Astrocyte (in vitro differentiated cells and primary cell): ENCODE data around the gene TNFRSF8. TPM values are rescaled to one million over a fixed set of nuclear protein-coding genes. Genes with fewer than 3 reads are reported as not detected.

Experiments used
- DNase-seq: peaks from one replicate; pipeline ENCODE4 v3.0.0-alpha.2; 2010; ENCODE audit warnings: low read depth
- FAIRE-seq: peaks from 2 replicates; lab custom pipeline; 2011; peaks lifted over from hg19 to GRCh38; lab: Jason Lieb, UNC
- H2AFZ ChIP-seq: 2 replicates; pipeline ENCODE4 v1.6.0; 2012; ENCODE audit warnings: low read depth, low read length, inconsistent platforms
- H3K27ac ChIP-seq: 2 replicates; pipeline ENCODE4 v1.5.1; 2011; ENCODE audit warnings: low read depth, low read length, inconsistent platforms
- H3K27me3 ChIP-seq: 2 replicates; pipeline ENCODE4 v1.6.0; 2011; ENCODE audit warnings: low read length, inconsistent platforms; ENCODE audit not compliant: insufficient read depth
- H3K36me3 ChIP-seq: 2 replicates; pipeline ENCODE4 v1.5.1; 2011; ENCODE audit warnings: low read length, inconsistent platforms; ENCODE audit not compliant: insufficient read depth
- H3K4me1 ChIP-seq: 2 replicates; pipeline ENCODE4 v1.5.1; 2011; ENCODE audit warnings: low read length, inconsistent platforms; ENCODE audit not compliant: insufficient read depth
- H3K4me2 ChIP-seq: 2 replicates; pipeline ENCODE4 v1.6.0; 2012; ENCODE audit warnings: low read length, inconsistent platforms
- H3K4me3 ChIP-seq: 2 replicates; pipeline ENCODE4 v1.5.1; 2011; ENCODE audit warnings: low read depth, mild to moderate bottlenecking, low read length, inconsistent platforms; ENCODE audit not compliant: insufficient read depth
- H3K79me2 ChIP-seq: 2 replicates; pipeline ENCODE4 v1.6.0; 2012; ENCODE audit warnings: mild to moderate bottlenecking, low read length, inconsistent platforms; ENCODE audit not compliant: insufficient read depth
- H3K9ac ChIP-seq: 2 replicates; pipeline ENCODE4 v1.6.0; 2012; ENCODE audit warnings: mild to moderate bottlenecking, low read length, inconsistent platforms
- H3K9me3 ChIP-seq: 2 replicates; pipeline ENCODE4 v1.5.1; 2012; ENCODE audit warnings: low read depth, mild to moderate bottlenecking, low read length, inconsistent platforms; ENCODE audit not compliant: insufficient read depth
- H4K20me1 ChIP-seq: 2 replicates; pipeline ENCODE4 v1.6.0; 2012; ENCODE audit warnings: low read length, inconsistent platforms; ENCODE audit not compliant: insufficient read depth
- H3K27ac Mint-ChIP-seq: one replicate; pipeline ENCODE4 v1.8.0; 2021; ENCODE audit warnings: mild to moderate bottlenecking, mixed read lengths; ENCODE audit not compliant: unreplicated experiment
- H3K27me3 Mint-ChIP-seq: one replicate; pipeline ENCODE4 v1.8.0; 2021; ENCODE audit warnings: low read depth, mixed read lengths; ENCODE audit not compliant: unreplicated experiment
- H3K36me3 Mint-ChIP-seq: one replicate; pipeline ENCODE4 v1.8.0; 2021; ENCODE audit warnings: low read depth, mixed read lengths; ENCODE audit not compliant: unreplicated experiment
- H3K4me1 Mint-ChIP-seq: one replicate; pipeline ENCODE4 v1.8.0; 2021; ENCODE audit warnings: low read depth, mixed read lengths; ENCODE audit not compliant: unreplicated experiment
- H3K4me3 Mint-ChIP-seq: one replicate; pipeline ENCODE4 v1.8.0; 2021; ENCODE audit warnings: mild to moderate bottlenecking, moderate library complexity, mixed read lengths; ENCODE audit not compliant: unreplicated experiment
- H3K9me3 Mint-ChIP-seq: one replicate; pipeline ENCODE4 v1.8.0; 2021; ENCODE audit warnings: mild to moderate bottlenecking, mixed read lengths; ENCODE audit not compliant: unreplicated experiment
- EZH2 ChIP-seq: IDR thresholded peaks from 2 replicates; pipeline ENCODE4 v1.6.1; 2012; ENCODE audit warnings: mild to moderate bottlenecking, low read length, inconsistent platforms; ENCODE audit not compliant: insufficient read depth
- total RNA-seq: library from RNA; stranded (reverse); gene quantifications from 2 replicates; pipeline ENCODE4 v1.2.1, GENCODE V29; 2021
- TF ChIP-seq, protein P1 (sequence below): IDR thresholded peaks from 2 replicates; pipeline ENCODE4 v1.5.1; 2011; ENCODE audit warnings: low read depth, mild to moderate bottlenecking, inconsistent platforms, low read length, moderate library complexity; ENCODE audit not compliant: insufficient read depth

TNFRSF8 gene
- total RNA-seq, 1 donor from 2014 or later, result 0.16 TPM

GRCh38 chr1:12155328-12155727, 92.2 kb downstream of the TNFRSF8 start:
- TF ChIP-seq, protein P1, sequence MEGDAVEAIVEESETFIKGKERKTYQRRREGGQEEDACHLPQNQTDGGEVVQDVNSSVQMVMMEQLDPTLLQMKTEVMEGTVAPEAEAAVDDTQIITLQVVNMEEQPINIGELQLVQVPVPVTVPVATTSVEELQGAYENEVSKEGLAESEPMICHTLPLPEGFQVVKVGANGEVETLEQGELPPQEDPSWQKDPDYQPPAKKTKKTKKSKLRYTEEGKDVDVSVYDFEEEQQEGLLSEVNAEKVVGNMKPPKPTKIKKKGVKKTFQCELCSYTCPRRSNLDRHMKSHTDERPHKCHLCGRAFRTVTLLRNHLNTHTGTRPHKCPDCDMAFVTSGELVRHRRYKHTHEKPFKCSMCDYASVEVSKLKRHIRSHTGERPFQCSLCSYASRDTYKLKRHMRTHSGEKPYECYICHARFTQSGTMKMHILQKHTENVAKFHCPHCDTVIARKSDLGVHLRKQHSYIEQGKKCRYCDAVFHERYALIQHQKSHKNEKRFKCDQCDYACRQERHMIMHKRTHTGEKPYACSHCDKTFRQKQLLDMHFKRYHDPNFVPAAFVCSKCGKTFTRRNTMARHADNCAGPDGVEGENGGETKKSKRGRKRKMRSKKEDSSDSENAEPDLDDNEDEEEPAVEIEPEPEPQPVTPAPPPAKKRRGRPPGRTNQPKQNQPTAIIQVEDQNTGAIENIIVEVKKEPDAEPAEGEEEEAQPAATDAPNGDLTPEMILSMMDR, result no peak
- no peak for TF ChIP-seq EZH2
- Histone ChIP-seq H4K20me1 (no peaks in the 10 kb centered on the region), H3K79me2 (no peaks in the 10 kb centered on the region), H3K36me3 (no peaks in the 10 kb centered on the region), H3K9ac (no peak overlapping the region), H3K4me1 (peaks cover 13% of the 10 kb centered on the region), H3K4me3 (no peak overlapping the region), H3K4me2 (no peak overlapping the region), H2AFZ (no peak overlapping the region), H3K27ac (no peak overlapping the region), H3K27me3 (peaks cover 3% of the 10 kb centered on the region), H3K9me3 (no peaks in the 10 kb centered on the region)
- Mint-ChIP-seq H3K9me3 (peaks cover 5% of the 10 kb centered on the region), H3K36me3 (peaks cover 4% of the 10 kb centered on the region), H3K27me3 (peaks cover 35% of the 10 kb centered on the region), H3K4me3 (no peak overlapping the region), H3K4me1 (peaks cover 14% of the 10 kb centered on the region), H3K27ac (no peak overlapping the region)
- no peak for FAIRE-seq
- no peak for DNase-seq

DNA sequence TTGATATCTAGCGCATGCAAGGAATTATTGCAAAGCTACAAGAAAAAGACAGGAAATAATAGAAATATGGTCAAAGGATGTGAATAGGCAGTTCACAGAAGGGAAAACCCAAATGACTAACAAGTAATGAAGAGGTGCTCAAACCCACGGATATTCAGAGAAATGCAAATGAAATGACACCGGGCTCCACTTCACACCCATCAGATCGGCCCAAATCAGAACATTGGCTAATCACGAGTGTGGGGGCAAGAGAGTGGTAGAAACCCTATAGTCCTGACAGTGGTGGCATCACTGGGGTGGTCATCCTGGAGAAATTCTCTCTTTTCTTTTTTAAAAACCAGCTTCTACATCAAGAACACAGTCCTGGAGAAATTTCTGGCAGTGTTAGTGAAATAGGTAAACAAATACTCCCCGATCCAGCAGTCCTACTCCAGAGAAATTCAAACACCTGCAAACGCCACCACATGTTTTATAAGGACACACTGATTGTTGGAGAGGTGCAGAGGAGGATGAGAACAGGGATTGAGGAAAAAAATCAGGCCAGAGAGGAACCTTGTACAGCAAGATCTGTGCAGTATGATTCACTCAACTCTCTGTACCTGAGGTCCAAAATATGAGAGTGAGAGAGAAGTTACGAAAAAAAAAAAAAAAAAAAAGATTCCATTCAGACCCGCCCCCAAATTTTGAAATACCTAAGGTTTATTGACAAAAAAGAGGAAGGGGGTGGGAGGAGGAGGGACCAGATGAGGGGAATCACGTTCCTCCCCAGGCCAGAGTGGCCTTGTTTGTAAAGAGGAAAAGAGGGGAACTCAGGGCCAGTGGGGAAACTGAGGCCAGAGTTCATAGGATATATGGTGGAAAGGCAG, 94.5 kb downstream of the TNFRSF8 start:
- DNase-seq (no peak), FAIRE-seq (no peak)
- H3K4me2 ChIP-seq, result no peak overlapping the region
- no peak for TF ChIP-seq EZH2
- TF ChIP-seq, protein P1, result no peak
- no peak overlapping the region for H3K27ac ChIP-seq
- peaks cover 25% of the 10 kb centered on the region for H3K4me1 ChIP-seq
- no peak overlapping the region for H3K9ac ChIP-seq
- H3K36me3 Mint-ChIP-seq, result no peaks in the 10 kb centered on the region
- peaks cover 19% of the 10 kb centered on the region for H3K4me1 Mint-ChIP-seq
- H3K27me3 ChIP-seq, result peaks cover 3% of the 10 kb centered on the region
- peaks cover 23% of the 10 kb centered on the region for H3K27me3 Mint-ChIP-seq
- H3K4me3 Mint-ChIP-seq, result no peak overlapping the region
- no peaks in the 10 kb centered on the region for H3K36me3 ChIP-seq
- peaks cover 2% of the 10 kb centered on the region for H3K9me3 Mint-ChIP-seq
- no peak overlapping the region for H2AFZ ChIP-seq
- H3K4me3 ChIP-seq, result no peak overlapping the region
- no peak overlapping the region for H3K27ac Mint-ChIP-seq
- H3K9me3 ChIP-seq, result no peaks in the 10 kb centered on the region
- no peaks in the 10 kb centered on the region for H3K79me2 ChIP-seq
- H4K20me1 ChIP-seq, result peaks cover 5% of the 10 kb centered on the region
